ENCODE data around the gene C1QTNF1.
A peak's percentile ranks its signal among the peaks of the same experiment; 100 is the strongest.

Gene C1QTNF1

GRCh38 chr17:79080349-79080748 is 56.4 kb downstream of the C1QTNF1 start:
- DNase-seq (ENCODE audit: low read depth): no peak

DNA sequence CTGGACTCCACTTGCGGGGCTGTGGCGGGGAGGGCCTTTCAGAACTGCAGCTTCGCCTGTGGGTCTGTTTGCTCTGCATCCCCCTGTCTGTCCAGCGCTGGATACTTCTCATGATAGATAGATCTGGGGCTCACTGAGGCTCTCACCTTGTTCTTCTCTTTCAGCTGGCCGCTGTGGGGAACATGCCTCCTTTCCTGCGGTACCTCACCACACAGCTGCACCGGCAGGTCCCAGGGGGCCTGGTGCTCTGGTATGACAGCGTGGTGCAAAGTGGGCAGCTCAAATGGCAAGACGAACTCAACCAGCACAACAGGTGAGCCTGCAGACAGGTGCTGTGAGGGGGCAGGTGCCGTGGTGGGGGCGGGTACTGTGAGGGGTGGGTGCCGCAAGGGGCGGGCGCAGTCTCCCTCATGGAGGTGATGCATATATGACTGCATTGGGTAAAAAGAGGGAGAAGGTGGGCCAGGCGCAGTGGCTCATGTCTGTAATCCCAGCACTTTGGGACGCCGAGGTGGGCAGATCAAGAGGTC is 56.9 kb downstream of the C1QTNF1 start:
- DNase-seq (ENCODE audit: low read depth): no peak

GRCh38 chr17:79081571-79082276 is 57.8 kb downstream of the C1QTNF1 start:
- DNase-seq (ENCODE audit: low read depth): no peak

DNA sequence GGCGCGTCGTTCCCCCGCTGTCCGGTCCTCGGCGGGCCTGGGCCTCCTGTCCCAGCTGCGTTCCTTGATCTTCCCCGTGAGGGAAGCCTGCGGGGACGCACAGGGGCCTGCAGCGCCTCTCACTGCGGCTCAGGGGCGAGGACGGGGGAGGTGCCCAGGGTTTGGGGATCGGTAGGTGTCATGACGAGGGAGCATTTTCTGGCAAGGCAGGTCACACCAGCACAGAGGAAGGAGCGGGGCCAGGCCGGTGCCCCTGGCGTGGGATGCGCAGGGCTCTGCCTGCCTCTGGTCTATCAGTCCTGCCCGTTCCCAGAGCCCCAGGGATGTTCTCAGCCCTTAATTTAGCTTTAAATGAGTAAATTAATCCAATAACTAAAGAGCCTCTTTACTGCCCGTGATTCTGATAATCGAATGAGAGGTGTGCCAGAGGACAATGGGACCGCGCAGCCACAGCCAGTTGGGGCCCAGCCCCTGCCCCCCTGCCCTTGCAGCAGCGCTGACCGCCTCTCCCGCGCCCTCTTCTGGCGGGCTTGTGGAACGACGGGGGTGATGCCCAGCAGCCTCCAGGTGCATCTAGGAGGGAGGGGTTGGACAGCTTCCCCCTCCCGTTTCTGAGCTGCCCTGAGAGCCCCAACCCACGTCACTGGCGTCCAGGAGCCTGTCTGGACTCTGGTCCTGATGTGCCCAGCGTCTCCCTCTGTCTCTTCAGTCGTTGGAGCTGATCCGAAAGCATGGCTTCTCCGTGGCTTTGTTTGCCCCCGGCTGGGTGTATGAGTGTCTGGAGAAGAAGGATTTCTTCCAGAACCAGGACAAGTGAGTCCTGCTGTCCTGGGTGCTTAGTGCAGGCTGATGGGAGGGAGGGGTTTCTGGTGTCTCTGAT is 58.6 kb downstream of the C1QTNF1 start:
- no peak for DNase-seq (ENCODE audit: low read depth)

GRCh38 chr17:79083191-79083971 is 59.4 kb downstream of the C1QTNF1 start:
- no peak for DNase-seq (ENCODE audit: low read depth)

DNA sequence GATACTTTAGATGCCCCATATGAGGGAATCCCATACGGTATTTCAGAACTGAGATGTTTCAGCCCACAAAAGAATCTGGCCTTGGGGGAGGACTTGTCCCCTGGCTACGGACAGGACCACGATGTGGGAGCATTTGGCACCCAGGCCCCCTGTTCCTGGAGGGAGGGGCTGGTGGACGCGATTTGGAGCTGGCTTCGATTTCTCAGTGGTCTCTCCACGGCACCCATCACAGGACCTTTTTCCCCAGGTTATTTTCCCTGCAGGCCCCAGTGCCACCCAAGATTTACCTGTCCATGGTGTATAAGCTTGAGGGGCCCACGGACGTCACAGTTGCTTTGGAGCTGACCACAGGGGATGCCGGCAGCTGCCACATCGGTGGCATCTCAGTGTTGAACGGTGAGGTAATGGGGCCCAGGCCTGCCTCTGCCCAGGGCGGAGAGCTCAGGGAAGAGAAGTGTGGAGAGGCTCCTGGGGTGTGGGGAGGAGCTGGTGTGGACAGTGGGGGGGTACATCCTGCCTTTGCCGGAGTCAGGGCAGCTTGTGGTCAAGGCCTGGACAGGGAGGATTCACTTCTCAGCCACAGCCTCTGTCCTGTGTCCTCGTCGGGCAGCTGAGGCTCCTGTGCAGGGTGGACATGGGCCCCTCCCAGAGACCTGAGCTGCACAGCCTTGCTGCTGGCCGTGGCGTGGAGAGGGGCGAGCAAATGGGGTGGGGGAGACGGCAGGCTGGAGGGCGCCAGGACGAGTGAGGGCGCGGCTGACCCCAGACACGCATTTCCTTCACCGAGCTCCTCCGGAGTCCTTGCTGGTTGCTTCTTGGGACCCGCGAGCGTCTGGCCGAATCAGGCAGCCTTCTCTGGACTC is 60.6 kb downstream of the C1QTNF1 start:
- DNase-seq (ENCODE audit: low read depth): no peak

DNA sequence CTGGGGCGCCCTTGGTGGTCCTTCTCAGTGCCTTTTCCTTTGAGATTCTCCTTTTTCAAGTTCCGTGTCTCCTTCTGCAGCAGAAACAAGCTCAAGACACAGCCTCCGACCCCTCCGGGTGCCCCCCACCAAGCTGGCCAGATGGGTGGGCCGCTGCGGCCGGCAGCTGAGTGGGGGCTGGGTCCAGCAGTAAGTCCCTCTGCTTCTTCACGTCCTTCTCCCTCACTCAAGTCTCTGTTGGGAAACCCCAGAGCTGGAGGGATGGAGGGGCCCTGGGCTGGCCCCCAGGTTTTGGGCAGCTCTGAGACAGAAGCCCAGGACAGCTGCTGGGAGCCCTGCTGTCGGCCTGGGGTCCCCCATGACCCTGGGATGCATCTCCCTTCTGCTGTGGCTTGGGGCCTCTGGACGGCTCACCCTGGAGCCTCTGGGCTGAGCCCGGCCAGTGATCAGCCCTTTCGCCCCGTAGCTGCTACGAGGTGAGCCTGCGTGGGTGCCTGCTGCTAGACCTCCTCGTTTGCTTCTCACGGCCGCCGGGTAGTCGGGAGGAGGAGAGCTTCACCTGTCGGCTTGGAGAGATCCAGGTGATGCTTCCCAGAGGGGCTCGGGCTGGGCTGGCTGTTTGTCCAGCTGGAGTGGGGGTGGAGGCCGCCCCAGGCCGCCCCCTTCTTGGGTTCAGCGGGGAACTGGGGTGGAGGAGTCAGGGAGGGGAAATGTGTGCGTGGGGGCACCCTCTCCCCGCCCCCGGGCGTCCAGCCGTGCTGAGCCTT is 61.4 kb downstream of the C1QTNF1 start:
- no peak for DNase-seq (ENCODE audit: low read depth)

GRCh38 chr17:79085921-79086551 is 62.1 kb downstream of the C1QTNF1 start:
- DNase-seq (ENCODE audit: low read depth): no peak

GRCh38 chr17:79086609-79087427 is 62.8 kb downstream of the C1QTNF1 start:
- DNase-seq (ENCODE audit: low read depth): no peak

GRCh38 chr17:79087428-79088143 is 63.6 kb downstream of the C1QTNF1 start:
- DNase-seq (ENCODE audit: low read depth): peak; percentile 39

DNA sequence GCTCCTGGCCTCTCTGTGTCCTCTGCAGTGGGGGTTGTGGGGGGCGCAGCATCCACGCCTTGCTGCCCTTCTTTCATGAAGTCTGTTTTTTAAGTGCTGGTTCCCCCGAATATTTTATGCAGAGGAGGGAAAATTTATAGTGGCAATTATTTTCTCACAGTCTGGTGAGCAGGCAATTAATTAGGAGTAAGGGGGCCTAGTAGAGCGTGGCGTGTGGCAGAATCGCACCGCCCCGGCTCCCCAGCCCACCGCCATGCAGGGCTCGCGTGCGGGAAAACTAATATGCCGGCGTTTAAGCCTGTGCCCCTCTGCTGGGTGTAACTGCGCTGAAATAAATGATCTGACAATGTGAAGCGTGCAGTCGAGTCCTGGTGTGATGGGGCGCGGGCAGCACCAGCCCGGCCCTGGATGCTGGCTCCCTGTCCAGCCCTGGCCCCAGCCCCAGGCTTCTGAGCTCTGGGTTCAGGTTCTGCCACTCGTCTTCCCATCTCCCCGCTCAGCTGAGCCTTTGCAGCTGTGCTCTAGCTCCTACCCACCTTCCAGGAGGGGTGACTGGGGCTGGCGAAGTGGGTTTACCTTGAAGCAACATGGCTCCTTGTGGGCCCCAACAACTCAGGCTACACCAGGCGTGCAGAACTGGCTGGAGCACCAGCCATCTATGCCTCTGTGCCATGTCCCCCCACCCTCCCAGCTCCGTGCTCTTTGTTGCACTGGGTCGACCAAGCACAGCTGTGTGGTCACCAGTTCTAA is 64.5 kb downstream of the C1QTNF1 start:
- DNase-seq (ENCODE audit: low read depth): no peak

DNA sequence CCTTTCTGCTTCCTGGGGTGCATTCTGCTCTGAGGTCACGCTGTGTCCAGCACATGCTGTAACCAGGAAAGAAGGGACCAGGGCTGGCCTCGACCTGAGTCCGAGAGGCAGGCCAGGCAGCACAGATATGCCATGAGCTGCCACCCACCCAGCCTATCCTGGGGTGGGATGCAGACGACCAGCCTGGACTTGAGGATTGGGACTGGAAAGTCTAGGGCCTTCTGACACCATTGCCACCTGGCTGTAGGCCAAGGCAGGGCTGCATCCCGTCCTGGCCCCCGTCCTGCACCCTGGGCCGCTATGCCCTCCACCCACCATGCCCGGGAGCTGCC is 65.0 kb downstream of the C1QTNF1 start:
- no peak for DNase-seq (ENCODE audit: low read depth)

DNA sequence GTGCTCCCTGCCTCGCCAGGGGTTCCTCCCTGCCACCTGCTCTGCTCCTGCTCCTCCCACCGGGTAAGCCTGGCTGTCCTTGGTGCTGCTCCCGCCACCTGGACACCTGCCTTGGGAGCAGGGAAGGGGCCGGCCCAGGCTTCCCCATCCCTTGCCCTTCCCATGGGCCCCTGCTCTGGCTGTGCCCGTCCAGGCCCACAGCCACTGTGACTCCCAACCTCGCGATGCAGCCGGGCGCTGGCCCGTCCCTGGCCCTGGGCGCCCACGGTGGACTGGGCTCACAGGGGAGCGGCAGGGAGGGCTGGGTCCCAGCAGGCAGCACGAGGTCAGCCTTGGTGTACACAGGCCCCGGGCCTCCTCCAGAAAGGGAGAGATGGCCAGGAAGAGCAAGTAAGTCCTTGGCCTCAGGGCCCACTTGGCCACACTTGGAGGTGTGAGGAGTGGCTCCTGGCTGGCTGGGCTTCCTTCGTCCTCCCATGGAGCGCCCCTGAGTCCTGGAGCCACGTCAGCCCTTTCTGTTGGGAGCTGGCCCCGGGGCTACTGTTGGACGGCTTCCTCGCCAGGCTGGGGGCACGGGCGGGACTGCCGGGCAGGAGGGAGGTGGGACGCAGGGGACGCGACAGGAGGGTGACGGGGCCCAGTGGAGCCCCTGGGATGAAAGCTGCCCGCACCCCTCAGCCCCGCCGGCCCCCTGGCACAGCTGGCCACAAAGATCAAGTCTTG is 65.9 kb downstream of the C1QTNF1 start:
- DNase-seq (ENCODE audit: low read depth): no peak

- DNase-seq (ENCODE audit: low read depth): no peak
These were observed 66.7 kb downstream of the C1QTNF1 start for GRCh38 chr17:79090443-79091225.

DNA sequence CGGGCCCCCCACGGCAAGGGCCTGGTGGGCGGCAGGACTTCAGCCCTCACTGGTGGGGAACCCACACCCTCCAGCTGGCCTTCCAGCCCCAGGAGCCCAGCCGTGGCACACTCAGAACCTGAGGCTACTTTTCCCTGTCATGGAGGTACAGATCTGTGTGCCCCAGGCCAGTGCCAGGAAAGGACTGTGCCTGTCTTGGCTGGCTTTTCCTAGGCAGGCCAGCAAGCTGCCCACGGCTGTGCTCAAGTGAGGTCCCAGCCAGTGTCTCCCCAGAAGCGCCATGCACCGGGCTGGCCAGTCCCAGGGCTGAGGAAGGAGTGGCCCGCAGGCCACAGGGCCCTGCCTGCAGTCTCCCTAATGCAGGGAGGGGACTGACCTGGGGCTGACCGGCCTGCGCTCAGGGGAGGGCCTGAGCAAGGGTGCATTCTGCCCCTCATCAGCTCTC is 67.3 kb downstream of the C1QTNF1 start:
- no peak for DNase-seq (ENCODE audit: low read depth)

DNA sequence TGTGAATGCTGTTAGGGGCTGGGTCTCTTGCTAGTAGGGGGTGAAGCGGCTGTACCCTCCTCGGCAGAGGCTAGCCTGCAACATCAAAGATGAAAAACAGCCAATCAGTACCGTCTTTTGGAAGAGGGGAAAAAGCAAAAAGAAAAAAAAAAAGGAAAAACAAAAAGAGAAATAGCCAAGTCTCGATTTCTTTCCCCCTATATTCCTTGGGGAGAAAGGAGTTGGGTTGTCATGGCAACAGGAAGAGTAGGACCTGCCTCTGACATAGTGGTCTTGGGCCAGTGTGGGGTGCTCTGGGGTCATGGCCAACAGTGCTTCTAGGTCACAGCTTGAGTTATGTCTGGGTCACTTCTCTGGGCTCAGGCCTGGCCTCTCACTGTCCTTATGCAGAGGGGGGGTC is 68.6 kb downstream of the C1QTNF1 start:
- no peak for DNase-seq (ENCODE audit: low read depth)

Data from stimulated activated CD8-positive, alpha-beta memory T cell treated with anti-CD3 and anti-CD28 coated beads, Interleukin-4, amount 100 ng/mL, for 24 hours (primary cell).